Fibroblast of pulmonary artery (primary cell): ENCODE measurements around the gene FAM186B.

Experiments
- DNase-seq: peaks from one replicate; pipeline ENCODE4 v3.0.0-alpha.2; 2010; ENCODE audit warnings: low read depth
- H3K4me3 ChIP-seq: replicated peaks from 2 replicates; pipeline ENCODE4 v1.5.1; 2011; ENCODE audit warnings: low read depth, mild to moderate bottlenecking, control low read depth, low read length, moderate library complexity
- CTCF ChIP-seq: IDR thresholded peaks from 2 replicates; pipeline ENCODE4 v1.5.1; 2011; ENCODE audit warnings: mild to moderate bottlenecking, control low read depth, low read length, inconsistent platforms; ENCODE audit errors: missing control alignments

The FAM186B gene

GRCh38 chr12:49635036-49635435 is 29.6 kb upstream of the FAM186B start:
- no peak for DNase-seq
- TF ChIP-seq CTCF = no peak
- H3K4me3 ChIP-seq = no peak overlapping the region

- H3K4me3 ChIP-seq = no peak overlapping the region
- DNase-seq = no peak
- TF ChIP-seq CTCF = no peak
These were observed 28.4 kb upstream of the FAM186B start for GRCh38 chr12:49633703-49634345.

- TF ChIP-seq CTCF = no peak
- no peak overlapping the region for H3K4me3 ChIP-seq
- DNase-seq = no peak
These were observed 27.7 kb upstream of the FAM186B start for GRCh38 chr12:49632986-49633702.

GRCh38 chr12:49632401-49632800 is 27.0 kb upstream of the FAM186B start:
- H3K4me3 ChIP-seq = no peak overlapping the region
- no peak for DNase-seq
- no peak for TF ChIP-seq CTCF

GRCh38 chr12:49631336-49631907 is 26.0 kb upstream of the FAM186B start:
- no peak for DNase-seq
- no peak for TF ChIP-seq CTCF
- no peak overlapping the region for H3K4me3 ChIP-seq

- H3K4me3 ChIP-seq = no peak overlapping the region
- DNase-seq = peak; percentile 65
- TF ChIP-seq CTCF = no peak
These were observed 22.4 kb upstream of the FAM186B start for GRCh38 chr12:49627752-49628360.
